Panc1 (cell line): ENCODE results near the gene PRND.

Experiments used
- POLR2AphosphoS5 ChIP-seq: IDR thresholded peaks from 2 replicates; pipeline ENCODE4 v1.6.1; 2012; ENCODE audit warnings: mild to moderate bottlenecking, low read depth, low read length, moderate library complexity
- TF ChIP-seq, protein P1 (sequence below), 2 experiments: IDR thresholded peaks; 2 replicates each; pipeline ENCODE4 v1.6.1; 2011 to 2012; ENCODE audit warnings: low read depth in 2 of 2, control low read depth in 1 of 2, low read length in 1 of 2, mild to moderate bottlenecking in 1 of 2, moderate library complexity in 1 of 2; ENCODE audit not compliant: insufficient read depth in 1 of 2

- TF ChIP-seq, protein P1, sequence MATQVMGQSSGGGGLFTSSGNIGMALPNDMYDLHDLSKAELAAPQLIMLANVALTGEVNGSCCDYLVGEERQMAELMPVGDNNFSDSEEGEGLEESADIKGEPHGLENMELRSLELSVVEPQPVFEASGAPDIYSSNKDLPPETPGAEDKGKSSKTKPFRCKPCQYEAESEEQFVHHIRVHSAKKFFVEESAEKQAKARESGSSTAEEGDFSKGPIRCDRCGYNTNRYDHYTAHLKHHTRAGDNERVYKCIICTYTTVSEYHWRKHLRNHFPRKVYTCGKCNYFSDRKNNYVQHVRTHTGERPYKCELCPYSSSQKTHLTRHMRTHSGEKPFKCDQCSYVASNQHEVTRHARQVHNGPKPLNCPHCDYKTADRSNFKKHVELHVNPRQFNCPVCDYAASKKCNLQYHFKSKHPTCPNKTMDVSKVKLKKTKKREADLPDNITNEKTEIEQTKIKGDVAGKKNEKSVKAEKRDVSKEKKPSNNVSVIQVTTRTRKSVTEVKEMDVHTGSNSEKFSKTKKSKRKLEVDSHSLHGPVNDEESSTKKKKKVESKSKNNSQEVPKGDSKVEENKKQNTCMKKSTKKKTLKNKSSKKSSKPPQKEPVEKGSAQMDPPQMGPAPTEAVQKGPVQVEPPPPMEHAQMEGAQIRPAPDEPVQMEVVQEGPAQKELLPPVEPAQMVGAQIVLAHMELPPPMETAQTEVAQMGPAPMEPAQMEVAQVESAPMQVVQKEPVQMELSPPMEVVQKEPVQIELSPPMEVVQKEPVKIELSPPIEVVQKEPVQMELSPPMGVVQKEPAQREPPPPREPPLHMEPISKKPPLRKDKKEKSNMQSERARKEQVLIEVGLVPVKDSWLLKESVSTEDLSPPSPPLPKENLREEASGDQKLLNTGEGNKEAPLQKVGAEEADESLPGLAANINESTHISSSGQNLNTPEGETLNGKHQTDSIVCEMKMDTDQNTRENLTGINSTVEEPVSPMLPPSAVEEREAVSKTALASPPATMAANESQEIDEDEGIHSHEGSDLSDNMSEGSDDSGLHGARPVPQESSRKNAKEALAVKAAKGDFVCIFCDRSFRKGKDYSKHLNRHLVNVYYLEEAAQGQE (IDR thresholded peaks at IDR 0.05; ENCODE audit: insufficient read depth in 1 of 2, low read depth in 2 of 2, low read length in 1 of 2), result no peak
- no peak for TF ChIP-seq POLR2AphosphoS5
These were observed 21.8 kb upstream of the PRND start for GRCh38 chr20:4699957-4700356.
